Measurements from ENCODE around the gene SMOC1.

DNA sequence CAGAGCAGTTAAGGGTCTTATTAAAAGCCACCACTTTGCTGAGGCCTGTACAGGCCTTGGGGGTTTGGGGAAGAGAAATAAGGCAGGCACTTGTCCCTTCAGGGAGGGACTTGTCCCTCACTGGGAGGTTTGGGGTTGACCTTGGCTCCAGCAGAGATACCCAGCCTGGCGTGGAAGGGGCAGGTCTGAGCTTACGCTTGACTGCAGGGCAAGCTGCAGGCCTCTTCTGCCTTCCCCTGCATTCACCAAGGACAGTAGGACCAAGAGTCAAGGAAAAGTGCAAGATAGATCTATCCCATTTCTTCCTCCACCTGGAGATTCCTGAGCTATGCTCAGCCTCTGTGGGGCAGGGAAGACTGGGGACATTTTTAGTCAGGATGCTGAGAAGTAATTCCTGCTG, 154.3 kb downstream of the SMOC1 start:
- TF ChIP-seq POLR2A (IDR thresholded peaks at IDR 0.05) (no peak), EP300 (IDR thresholded peaks at IDR 0.05) (no peak), CTCF (IDR thresholded peaks at IDR 0.05) (no peak)

All from ovary (tissue), 3 donors.